HG03432 (cell line): ENCODE measurements around the gene CHMP3.

Experiments used
- ATAC-seq: cut with Tn5 transposase; IDR thresholded peaks from one replicate; pipeline ENCODE4 v1.9.1; 2021; ENCODE audit warnings: mild to moderate bottlenecking, moderate library complexity; ENCODE audit not compliant: unreplicated experiment

The CHMP3 gene

GRCh38 chr2:86471637-86472036 is 91.6 kb downstream of the CHMP3 start:
- ATAC-seq: no peak

DNA sequence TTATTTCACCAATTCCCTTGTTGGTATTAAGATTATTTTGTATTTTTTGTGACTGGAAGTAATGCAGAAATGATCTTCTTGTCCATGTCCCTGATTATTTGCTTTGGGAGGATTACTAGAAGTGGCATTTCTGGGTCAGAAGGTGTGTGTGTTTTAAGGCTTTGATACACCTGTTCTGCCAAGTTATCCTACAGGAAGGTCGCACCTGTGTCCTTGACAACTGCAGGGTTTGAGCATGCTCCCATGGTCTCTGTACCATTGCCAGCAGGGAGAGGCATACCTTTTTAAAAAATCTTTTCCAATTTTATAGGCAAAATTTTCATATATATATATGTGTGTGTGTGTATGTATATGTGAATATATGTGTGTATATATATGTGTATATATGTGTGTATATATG is 92.4 kb downstream of the CHMP3 start:
- no peak for ATAC-seq

DNA sequence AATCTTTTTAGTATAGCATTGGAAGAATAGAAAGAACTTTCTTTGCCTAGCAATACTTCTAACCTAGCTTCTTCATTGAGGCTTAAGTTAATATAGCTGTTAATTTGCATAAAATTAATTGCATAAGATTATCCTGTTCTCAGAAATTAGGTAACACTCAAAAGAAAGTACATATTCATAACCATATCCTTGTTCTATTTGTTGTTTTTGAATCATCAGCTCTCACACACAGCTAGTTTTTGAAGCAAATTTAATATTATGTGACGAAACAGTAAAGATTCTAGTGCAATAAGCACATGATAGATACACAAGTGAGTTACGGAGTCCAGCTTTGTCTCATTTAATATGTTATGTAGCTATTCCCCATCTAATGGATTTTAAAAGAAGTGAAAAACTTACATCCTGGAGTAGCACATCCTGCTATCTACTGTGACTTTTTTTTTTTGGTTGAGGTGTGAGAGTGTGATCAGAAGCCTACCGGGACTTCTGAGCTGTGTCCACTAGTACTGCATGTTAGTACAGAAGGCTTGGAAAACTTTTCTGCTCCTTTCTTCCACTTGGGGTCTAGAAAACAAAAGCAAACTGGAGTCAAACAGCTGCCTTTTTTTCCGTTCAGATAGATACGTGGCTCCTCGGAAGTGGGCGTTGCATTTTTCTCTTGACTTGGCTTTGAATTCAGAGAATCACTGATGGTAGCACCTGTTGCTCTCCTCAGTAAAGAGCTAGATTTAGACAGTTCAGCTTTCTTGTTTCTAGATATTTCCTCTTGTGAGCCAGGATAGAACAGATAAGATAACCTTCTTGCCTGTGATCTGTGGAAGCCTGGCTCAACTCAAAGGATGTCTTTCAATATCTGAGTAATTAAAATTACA is 94.8 kb downstream of the CHMP3 start:
- no peak for ATAC-seq

- no peak for ATAC-seq
Observed at GRCh38 chr2:86466306-86466705, 96.9 kb downstream of the CHMP3 start.

GRCh38 chr2:86464652-86465051 is 98.6 kb downstream of the CHMP3 start:
- no peak for ATAC-seq

DNA sequence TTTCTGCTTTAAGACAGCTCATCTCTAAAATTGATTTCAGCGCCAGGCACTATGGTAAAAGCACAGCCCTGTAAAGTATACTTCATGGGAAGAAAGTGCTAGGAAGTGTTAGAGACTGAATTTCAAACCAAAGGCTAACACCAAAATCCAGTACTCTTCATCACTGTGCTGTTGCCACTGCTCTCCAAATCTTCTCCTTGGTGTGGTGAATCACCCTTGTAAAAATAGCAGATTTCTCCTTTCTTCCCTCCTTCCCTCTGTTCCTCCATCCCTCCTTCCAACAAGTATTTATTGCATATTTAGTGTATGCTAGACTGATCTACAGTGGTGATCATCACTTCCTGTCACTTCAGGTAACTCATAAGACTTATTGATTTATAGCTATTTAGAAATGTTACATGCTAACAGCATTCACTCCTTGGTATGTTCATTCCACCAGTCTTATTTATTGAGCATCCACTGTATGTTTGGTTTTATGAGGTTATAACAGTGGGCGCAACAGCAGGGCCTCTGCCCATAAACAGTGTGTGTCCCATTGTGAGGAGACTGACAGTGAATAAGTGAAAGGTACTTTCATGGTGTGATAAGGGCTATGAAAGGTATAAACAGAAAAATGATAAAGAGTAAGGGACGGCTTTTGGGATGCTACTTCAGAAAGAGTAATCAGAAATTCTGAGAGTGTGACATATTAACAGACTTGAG is 102.0 kb downstream of the CHMP3 start:
- no peak for ATAC-seq

GRCh38 chr2:86455181-86455580 is 108.1 kb downstream of the CHMP3 start:
- no peak for ATAC-seq

GRCh38 chr2:86454238-86454637 is 109.0 kb downstream of the CHMP3 start:
- no peak for ATAC-seq

DNA sequence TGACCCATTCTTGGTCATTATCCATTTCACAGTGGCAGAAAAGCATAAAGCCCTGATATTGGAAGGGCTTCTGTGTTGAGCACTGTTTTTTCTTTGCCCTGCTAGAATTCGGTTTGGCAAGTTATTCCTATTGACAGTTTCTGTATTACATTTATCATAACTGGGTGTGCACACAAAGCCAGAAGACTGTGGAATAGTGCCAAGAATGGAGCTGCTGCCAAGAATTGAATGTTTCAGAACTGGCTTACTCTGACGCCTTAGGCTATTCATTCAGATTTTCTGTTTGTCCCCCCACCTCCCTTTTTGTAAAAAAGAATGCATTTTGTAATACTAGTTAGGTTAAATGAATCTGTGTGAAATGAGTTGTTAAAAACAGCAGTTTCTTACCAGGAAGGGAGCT is 109.4 kb downstream of the CHMP3 start:
- no peak for ATAC-seq
